ENCODE measurements around the gene HS3ST3B1. TPM values are rescaled to one million over a fixed set of nuclear protein-coding genes. Genes with fewer than 3 reads are reported as not detected.

The HS3ST3B1 gene
- total RNA-seq, 1 experiment from 2014 or later = 2.4 TPM

DNA sequence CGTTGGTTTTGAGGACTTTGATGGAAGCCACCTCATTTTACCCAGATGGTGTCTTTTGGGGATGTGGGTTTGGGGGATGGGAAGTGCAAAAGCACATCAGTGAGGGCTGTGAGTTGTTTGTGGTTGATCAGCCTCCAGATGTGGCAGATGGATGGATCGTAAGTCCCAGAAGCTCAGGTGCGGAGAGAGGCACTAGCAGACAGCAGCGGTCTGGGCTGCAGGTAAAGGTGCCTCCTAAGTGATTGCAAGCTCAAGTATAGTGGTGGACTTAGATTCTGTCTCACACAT lies 18.0 kb downstream of the HS3ST3B1 start:
- Histone ChIP-seq H3K4me3 (replicated peaks in 1 of 2; ENCODE audit: low read depth in 1 of 2, low read length in 2 of 2) (no peak overlapping the region), H3K9me3 (ENCODE audit: control insufficient read depth in 1 of 2, insufficient read depth in 1 of 2, low read depth in 1 of 2, low read length in 2 of 2) (no peaks in the 10 kb centered on the region), H3K36me3 (ENCODE audit: control insufficient read depth in 1 of 2, insufficient read depth in 2 of 2, low read length in 2 of 2) (no peaks in the 10 kb centered on the region), H3K4me1 (ENCODE audit: control insufficient read depth in 1 of 2, insufficient read depth in 2 of 2, low read length in 2 of 2) (no peaks in the 10 kb centered on the region), H3K9me2 (ENCODE audit: insufficient read depth) (no peaks in the 10 kb centered on the region), H4K20me1 (ENCODE audit: insufficient read depth) (no peaks in the 10 kb centered on the region), H3K9ac (ENCODE audit: low read length) (no peak overlapping the region), H3K27ac (ENCODE audit: low read depth, low read length) (no peak overlapping the region), H3K27me3 (ENCODE audit: insufficient read depth, low read length) (peaks cover 7% of the 10 kb centered on the region; the same call in 1 of the 2 replicates), H3K4me2 (ENCODE audit: low read length) (no peak overlapping the region), H2AFZ (ENCODE audit: low read depth, low read length, poor library complexity, severe bottlenecking) (no peak overlapping the region), H3K79me2 (ENCODE audit: insufficient read depth, low read length) (no peaks in the 10 kb centered on the region)
- DNase-seq (ENCODE audit: low read depth, low spot score) (no peak), ATAC-seq (no peak)
- no TSS peak for BruUV-seq (replicated peaks)
- ChIA-PET POLR2A (no interaction called here), CTCF (no interaction called here), RAD21 (ENCODE audit: low non-redundant PET in 1 of 2, low total read pairs in 2 of 2, uncharacterized antibody in 2 of 2, unreplicated experiment in 2 of 2) (no interaction called here)
- TF ChIP-seq FOSL1 (IDR thresholded peaks at IDR 0.05; ENCODE audit: low read depth) = no peak
- no peak for TF ChIP-seq POLR2AphosphoS5 (IDR thresholded peaks at IDR 0.05; ENCODE audit: low read depth, low read length)
- TF ChIP-seq ELF1 (IDR thresholded peaks at IDR 0.05; ENCODE audit: borderline replicate concordance, low read depth) = no peak
- no peak for TF ChIP-seq JUND (IDR thresholded peaks at IDR 0.05)
- no peak for TF ChIP-seq TCF7L2 (IDR thresholded peaks at IDR 0.05; ENCODE audit: borderline replicate concordance, extremely low read depth, insufficient read depth, insufficient read length)
- TF ChIP-seq MAX (IDR thresholded peaks at IDR 0.05) = no peak
- TF ChIP-seq ZFX (IDR thresholded peaks at IDR 0.05) = no peak
- no peak for TF ChIP-seq POLR2A (IDR thresholded peaks at IDR 0.05; ENCODE audit: borderline replicate concordance, extremely low read depth, insufficient read depth, insufficient read length)
- TF ChIP-seq, protein P1, sequence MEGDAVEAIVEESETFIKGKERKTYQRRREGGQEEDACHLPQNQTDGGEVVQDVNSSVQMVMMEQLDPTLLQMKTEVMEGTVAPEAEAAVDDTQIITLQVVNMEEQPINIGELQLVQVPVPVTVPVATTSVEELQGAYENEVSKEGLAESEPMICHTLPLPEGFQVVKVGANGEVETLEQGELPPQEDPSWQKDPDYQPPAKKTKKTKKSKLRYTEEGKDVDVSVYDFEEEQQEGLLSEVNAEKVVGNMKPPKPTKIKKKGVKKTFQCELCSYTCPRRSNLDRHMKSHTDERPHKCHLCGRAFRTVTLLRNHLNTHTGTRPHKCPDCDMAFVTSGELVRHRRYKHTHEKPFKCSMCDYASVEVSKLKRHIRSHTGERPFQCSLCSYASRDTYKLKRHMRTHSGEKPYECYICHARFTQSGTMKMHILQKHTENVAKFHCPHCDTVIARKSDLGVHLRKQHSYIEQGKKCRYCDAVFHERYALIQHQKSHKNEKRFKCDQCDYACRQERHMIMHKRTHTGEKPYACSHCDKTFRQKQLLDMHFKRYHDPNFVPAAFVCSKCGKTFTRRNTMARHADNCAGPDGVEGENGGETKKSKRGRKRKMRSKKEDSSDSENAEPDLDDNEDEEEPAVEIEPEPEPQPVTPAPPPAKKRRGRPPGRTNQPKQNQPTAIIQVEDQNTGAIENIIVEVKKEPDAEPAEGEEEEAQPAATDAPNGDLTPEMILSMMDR (IDR thresholded peaks at IDR 0.05 in 2 of 3, conservative IDR thresholded peaks at IDR 0.05 in 1 of 3; ENCODE audit: borderline replicate concordance in 1 of 3, insufficient read depth in 1 of 3, low read depth in 2 of 3, low read length in 2 of 3) = no peak
- no peak for TF ChIP-seq EZH2 (IDR thresholded peaks at IDR 0.05)
- TF ChIP-seq SIN3A (IDR thresholded peaks at IDR 0.05; ENCODE audit: low read depth) = no peak
- TF ChIP-seq REST (IDR thresholded peaks at IDR 0.05; ENCODE audit: low read depth) = no peak
- no peak for TF ChIP-seq RAD21 (IDR thresholded peaks at IDR 0.05; ENCODE audit: low read depth)
- no peak for TF ChIP-seq SP1 (IDR thresholded peaks at IDR 0.05; ENCODE audit: low read depth)
- no peak for TF ChIP-seq CBX3 (IDR thresholded peaks at IDR 0.05; ENCODE audit: low read depth)
- no peak for TF ChIP-seq SRF (IDR thresholded peaks at IDR 0.05; ENCODE audit: low read depth)
- intact Hi-C loops (cut with micrococcal nuclease) = no loop called here
